ENCODE measurements around the gene CLEC16A. TPM values are rescaled to one million over a fixed set of nuclear protein-coding genes. Genes with fewer than 3 reads are reported as not detected.
A peak's percentile ranks its signal among the peaks of the same experiment; 100 is the strongest.

Gene CLEC16A, protein sequence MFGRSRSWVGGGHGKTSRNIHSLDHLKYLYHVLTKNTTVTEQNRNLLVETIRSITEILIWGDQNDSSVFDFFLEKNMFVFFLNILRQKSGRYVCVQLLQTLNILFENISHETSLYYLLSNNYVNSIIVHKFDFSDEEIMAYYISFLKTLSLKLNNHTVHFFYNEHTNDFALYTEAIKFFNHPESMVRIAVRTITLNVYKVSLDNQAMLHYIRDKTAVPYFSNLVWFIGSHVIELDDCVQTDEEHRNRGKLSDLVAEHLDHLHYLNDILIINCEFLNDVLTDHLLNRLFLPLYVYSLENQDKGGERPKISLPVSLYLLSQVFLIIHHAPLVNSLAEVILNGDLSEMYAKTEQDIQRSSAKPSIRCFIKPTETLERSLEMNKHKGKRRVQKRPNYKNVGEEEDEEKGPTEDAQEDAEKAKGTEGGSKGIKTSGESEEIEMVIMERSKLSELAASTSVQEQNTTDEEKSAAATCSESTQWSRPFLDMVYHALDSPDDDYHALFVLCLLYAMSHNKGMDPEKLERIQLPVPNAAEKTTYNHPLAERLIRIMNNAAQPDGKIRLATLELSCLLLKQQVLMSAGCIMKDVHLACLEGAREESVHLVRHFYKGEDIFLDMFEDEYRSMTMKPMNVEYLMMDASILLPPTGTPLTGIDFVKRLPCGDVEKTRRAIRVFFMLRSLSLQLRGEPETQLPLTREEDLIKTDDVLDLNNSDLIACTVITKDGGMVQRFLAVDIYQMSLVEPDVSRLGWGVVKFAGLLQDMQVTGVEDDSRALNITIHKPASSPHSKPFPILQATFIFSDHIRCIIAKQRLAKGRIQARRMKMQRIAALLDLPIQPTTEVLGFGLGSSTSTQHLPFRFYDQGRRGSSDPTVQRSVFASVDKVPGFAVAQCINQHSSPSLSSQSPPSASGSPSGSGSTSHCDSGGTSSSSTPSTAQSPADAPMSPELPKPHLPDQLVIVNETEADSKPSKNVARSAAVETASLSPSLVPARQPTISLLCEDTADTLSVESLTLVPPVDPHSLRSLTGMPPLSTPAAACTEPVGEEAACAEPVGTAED
- total RNA-seq (2014; rRNA removed; shearing (Covaris generic)): 12.7 and 13.5 TPM in 2 replicates

- peak; percentile 95 for DNase-seq (ENCODE audit: low spot score)
These were observed at the start of gene CLEC16A for GRCh38 chr16:10944249-10945064. CLEC16A (plus strand) TSS chr16:10944564; CDS start chr16:10944718, 154 bp downstream.

DNA sequence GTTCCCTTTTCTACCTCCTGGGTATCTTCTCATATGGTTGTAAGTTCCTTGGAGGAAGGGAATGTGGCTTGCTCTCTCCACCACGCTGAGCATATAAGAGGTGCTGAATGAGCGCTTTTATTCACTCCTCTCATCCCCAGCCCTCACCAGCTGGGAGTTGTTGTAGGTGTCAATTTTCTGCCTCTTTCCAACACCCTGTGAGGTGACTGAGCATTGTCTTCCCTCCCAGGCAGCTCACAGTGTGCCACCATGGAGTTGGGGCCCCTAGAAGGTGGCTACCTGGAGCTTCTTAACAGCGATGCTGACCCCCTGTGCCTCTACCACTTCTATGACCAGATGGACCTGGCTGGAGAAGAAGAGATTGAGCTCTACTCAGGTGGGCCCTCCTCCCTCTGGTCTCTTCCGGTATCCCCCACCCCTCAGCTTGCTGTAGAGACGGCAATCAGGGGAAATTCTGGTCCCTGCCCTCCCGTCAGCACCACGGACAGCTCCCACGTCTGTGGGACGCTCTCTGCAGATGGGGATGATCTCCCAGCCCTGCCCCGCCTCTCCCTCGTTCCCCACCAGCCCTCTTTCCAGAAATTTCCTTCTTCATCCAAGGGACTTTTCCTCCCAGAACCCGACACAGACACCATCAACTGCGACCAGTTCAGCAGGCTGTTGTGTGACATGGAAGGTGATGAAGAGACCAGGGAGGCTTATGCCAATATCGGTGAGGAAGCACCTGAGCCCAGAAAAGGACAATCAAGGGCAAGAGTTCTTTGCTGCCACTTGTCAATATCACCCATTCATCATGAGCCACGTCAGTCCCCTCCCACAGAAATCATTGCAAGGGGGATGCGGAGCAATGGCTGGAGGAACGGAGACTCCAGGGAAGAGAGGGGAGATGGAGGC, 49.1 kb upstream of the CLEC16A start:
- DNase-seq (ENCODE audit: low spot score): no peak

GRCh38 chr16:10896165-10896564, 48.2 kb upstream of the CLEC16A start:
- no peak for DNase-seq (ENCODE audit: low spot score)

GRCh38 chr16:10896723-10897122, 47.6 kb upstream of the CLEC16A start:
- DNase-seq (ENCODE audit: low spot score): no peak

DNA sequence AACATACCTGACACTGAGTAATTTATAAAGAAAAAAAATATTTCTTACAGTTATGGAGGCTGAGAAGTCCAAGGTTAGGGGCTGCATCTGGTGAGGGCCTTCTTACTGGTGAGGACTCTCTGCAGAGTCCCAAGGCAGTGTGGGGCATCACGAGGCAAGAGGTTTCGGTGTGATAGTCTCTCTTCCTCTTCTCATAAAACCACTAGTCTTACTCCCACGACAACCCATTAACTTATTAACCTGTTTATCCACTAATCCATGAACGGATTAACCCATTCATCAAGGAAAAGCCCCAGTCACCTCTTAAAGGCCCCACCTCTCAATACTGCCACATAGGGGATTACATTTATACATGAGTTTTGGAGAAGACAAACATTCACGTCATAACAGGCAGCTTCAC, 47.2 kb upstream of the CLEC16A start:
- DNase-seq (ENCODE audit: low spot score): no peak

DNA sequence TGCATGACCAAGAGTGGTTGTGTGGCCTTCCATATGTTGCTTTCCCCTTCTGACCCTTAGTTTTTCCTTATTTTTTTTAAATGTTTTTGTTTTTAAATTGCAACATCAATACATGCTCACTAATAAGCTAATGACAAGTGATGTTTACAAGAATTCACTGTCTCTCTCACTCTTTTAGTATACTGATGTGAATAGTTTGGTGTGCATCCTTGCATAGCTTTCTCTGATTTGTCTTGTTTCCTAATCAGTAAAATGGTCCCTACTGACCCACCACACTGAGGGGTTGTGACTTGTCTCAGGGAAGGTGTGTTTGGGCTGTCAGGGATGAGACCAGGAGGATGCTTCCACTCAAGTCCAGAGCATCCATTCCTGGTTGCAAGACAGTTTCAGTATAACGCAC, 41.4 kb upstream of the CLEC16A start:
- no peak for DNase-seq (ENCODE audit: low spot score)

DNA sequence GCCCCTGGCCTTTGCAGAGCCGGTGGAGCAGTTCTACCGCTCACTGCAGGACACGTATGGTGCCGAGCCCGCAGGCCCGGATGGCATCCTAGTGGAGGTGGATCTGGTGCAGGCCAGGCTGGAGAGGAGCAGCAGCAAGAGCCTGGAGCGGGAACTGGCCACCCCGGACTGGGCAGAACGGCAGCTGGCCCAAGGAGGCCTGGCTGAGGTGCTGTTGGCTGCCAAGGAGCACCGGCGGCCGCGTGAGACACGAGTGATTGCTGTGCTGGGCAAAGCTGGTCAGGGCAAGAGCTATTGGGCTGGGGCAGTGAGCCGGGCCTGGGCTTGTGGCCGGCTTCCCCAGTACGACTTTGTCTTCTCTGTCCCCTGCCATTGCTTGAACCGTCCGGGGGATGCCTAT, 37.9 kb upstream of the CLEC16A start:
- no peak for DNase-seq (ENCODE audit: low spot score)

- DNase-seq (ENCODE audit: low spot score): no peak
These were observed 37.2 kb upstream of the CLEC16A start for GRCh38 chr16:10906914-10907756.

DNA sequence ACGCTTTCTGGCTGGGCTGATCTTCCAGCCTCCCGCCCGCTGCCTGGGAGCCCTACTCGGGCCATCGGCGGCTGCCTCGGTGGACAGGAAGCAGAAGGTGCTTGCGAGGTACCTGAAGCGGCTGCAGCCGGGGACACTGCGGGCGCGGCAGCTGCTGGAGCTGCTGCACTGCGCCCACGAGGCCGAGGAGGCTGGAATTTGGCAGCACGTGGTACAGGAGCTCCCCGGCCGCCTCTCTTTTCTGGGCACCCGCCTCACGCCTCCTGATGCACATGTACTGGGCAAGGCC, 36.7 kb upstream of the CLEC16A start:
- no peak for DNase-seq (ENCODE audit: low spot score)

GRCh38 chr16:10911267-10911666, 33.1 kb upstream of the CLEC16A start:
- no peak for DNase-seq (ENCODE audit: low spot score)

GRCh38 chr16:10916534-10916933, 27.8 kb upstream of the CLEC16A start:
- no peak for DNase-seq (ENCODE audit: low spot score)

DNA sequence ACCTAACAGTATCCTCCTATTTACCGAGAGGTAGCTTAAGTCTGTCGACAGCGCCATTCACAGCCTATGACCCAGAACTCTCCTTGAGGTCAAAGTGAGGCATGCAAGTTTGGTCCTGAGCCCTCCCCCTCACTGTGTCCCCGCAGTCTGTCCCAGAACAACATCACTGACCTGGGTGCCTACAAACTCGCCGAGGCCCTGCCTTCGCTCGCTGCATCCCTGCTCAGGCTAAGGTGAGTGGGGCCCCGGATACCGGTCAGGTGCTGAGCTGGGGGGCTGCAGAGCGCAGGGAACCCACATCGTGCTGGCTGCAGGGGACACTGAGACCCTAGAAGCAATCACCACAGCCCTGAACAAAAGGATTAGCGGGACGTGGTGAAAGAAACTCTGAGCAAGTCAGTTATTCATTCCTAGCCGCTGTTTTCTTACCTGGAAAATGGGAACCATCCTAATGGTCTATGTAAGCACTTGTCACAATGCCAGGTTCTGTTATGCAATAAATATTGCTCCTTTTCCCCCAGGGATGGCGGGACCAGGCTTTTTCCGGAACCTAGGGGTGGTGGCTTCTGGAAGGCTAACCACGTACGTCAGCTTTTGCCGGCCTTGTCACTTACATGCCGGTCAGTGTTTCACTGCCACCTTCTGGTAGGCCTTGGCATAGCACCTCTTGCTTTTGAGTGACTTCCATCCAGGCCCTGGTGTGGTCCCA, 25.9 kb upstream of the CLEC16A start:
- DNase-seq (ENCODE audit: low spot score): peak; percentile 96

DNA sequence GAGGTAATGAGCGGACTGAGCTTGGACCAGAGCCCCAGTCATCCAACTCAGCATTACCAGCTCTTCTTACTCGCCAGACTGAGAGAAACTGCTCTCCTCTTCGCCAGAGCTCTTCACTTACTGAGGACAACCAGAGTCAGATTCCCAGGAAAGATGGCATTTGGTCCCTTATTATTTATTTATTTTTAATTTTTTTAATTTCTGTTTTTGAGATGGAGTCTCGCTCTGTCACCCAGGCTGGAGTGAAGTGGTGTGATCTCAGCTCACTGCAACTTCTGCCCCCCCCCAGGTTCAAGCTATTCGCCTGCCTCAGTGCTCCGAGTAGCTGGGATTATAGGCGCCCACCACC, 25.4 kb upstream of the CLEC16A start:
- DNase-seq (ENCODE audit: low spot score): no peak

- DNase-seq (ENCODE audit: low spot score): no peak
These were observed 23.5 kb upstream of the CLEC16A start for GRCh38 chr16:10920726-10921427.

GRCh38 chr16:10921536-10922327, 22.6 kb upstream of the CLEC16A start:
- DNase-seq (ENCODE audit: low spot score): no peak

- DNase-seq (ENCODE audit: low spot score): no peak
These were observed 21.8 kb upstream of the CLEC16A start for GRCh38 chr16:10922328-10923145.

Measured in HT-29 (cell line).